ENCODE data around the gene ZNF248. TPM values are rescaled to one million over a fixed set of nuclear protein-coding genes. Genes with fewer than 3 reads are reported as not detected.

The ZNF248 gene
- total and polyA plus RNA-seq, 2 donors (not counting 1 experiment from before 2014, with no cell fraction given): 6.9 to 10.9 TPM

- H3K4me1 ChIP-seq (ENCODE audit: control insufficient read depth, extremely low read depth, insufficient read depth, low read length): no peaks in the 10 kb centered on the region
- no peak overlapping the region for H3K4me2 ChIP-seq (ENCODE audit: extremely low read depth, insufficient read depth, low read length)
- no peak overlapping the region for H3K27ac ChIP-seq (ENCODE audit: insufficient read depth, low read length)
- H3K4me3 ChIP-seq (replicated peaks in 1 of 4; ENCODE audit: control extremely low read depth in 1 of 4, insufficient read depth in 1 of 4, low read depth in 3 of 4, low read length in 4 of 4): no peak overlapping the region
- no peak for DNase-seq (ENCODE audit: low read depth in 2 of 2)
- H3K79me2 ChIP-seq (ENCODE audit: control insufficient read depth, insufficient read depth, low read length): no peaks in the 10 kb centered on the region
- no peak overlapping the region for H2AFZ ChIP-seq (ENCODE audit: low read length)
- H3K9me3 ChIP-seq (ENCODE audit: control insufficient read depth, insufficient read depth, low read depth, low read length): no peaks in the 10 kb centered on the region
- no peaks in the 10 kb centered on the region for H4K20me1 ChIP-seq (ENCODE audit: control insufficient read depth, extremely low read depth, insufficient read depth, low read length)
- no peaks in the 10 kb centered on the region for H3K36me3 ChIP-seq (ENCODE audit: control insufficient read depth, insufficient read depth, low read length)
- no peak for TF ChIP-seq EZH2 (IDR thresholded peaks at IDR 0.05; ENCODE audit: low read length, missing control alignments)
- no peak for TF ChIP-seq CTCF (conservative IDR thresholded peaks at IDR 0.05 in 1 of 2, IDR thresholded peaks at IDR 0.05 in 1 of 2; ENCODE audit: low read depth in 1 of 2, low read length in 2 of 2)
- no peak overlapping the region for H3K9ac ChIP-seq (ENCODE audit: insufficient read depth, low read length)
- no peaks in the 10 kb centered on the region for H3K27me3 ChIP-seq (ENCODE audit: control insufficient read depth, insufficient read depth, low read length)
These were observed 37.6 kb downstream of the ZNF248 start for GRCh38 chr10:37819797-37820196.

- Histone ChIP-seq H3K9ac (ENCODE audit: insufficient read depth, low read length) (no peak overlapping the region), H3K27me3 (ENCODE audit: control insufficient read depth, insufficient read depth, low read length) (no peaks in the 10 kb centered on the region), H3K4me1 (ENCODE audit: control insufficient read depth, extremely low read depth, insufficient read depth, low read length) (no peaks in the 10 kb centered on the region), H3K4me2 (ENCODE audit: extremely low read depth, insufficient read depth, low read length) (no peak overlapping the region), H3K27ac (ENCODE audit: insufficient read depth, low read length) (no peak overlapping the region), H3K36me3 (ENCODE audit: control insufficient read depth, insufficient read depth, low read length) (no peaks in the 10 kb centered on the region), H3K9me3 (ENCODE audit: control insufficient read depth, insufficient read depth, low read depth, low read length) (no peaks in the 10 kb centered on the region), H4K20me1 (ENCODE audit: control insufficient read depth, extremely low read depth, insufficient read depth, low read length) (no peaks in the 10 kb centered on the region), H2AFZ (ENCODE audit: low read length) (no peak overlapping the region), H3K4me3 (replicated peaks in 1 of 4; ENCODE audit: control extremely low read depth in 1 of 4, insufficient read depth in 1 of 4, low read depth in 3 of 4, low read length in 4 of 4) (no peak overlapping the region), H3K79me2 (ENCODE audit: control insufficient read depth, insufficient read depth, low read length) (no peaks in the 10 kb centered on the region)
- DNase-seq (ENCODE audit: low read depth in 2 of 2): no peak
- TF ChIP-seq CTCF (conservative IDR thresholded peaks at IDR 0.05 in 1 of 2, IDR thresholded peaks at IDR 0.05 in 1 of 2; ENCODE audit: low read depth in 1 of 2, low read length in 2 of 2) (no peak), EZH2 (IDR thresholded peaks at IDR 0.05; ENCODE audit: low read length, missing control alignments) (no peak)
These were observed 41.1 kb downstream of the ZNF248 start for GRCh38 chr10:37816290-37816689.

- TF ChIP-seq CTCF (conservative IDR thresholded peaks at IDR 0.05 in 1 of 2, IDR thresholded peaks at IDR 0.05 in 1 of 2; ENCODE audit: low read depth in 1 of 2, low read length in 2 of 2): no peak
- TF ChIP-seq EZH2 (IDR thresholded peaks at IDR 0.05; ENCODE audit: low read length, missing control alignments): no peak
- no peak for DNase-seq (ENCODE audit: low read depth in 2 of 2)
- no peaks in the 10 kb centered on the region for H3K9me3 ChIP-seq (ENCODE audit: control insufficient read depth, insufficient read depth, low read depth, low read length)
These were observed 43.6 kb downstream of the ZNF248 start for GRCh38 chr10:37813763-37814162.

More at GRCh38 chr10:37813763-37814162, 43.6 kb downstream of the ZNF248 start:
- Histone ChIP-seq H3K36me3 (ENCODE audit: control insufficient read depth, insufficient read depth, low read length) (no peaks in the 10 kb centered on the region), H3K4me3 (replicated peaks in 1 of 4; ENCODE audit: control extremely low read depth in 1 of 4, insufficient read depth in 1 of 4, low read depth in 3 of 4, low read length in 4 of 4) (no peak overlapping the region), H3K79me2 (ENCODE audit: control insufficient read depth, insufficient read depth, low read length) (no peaks in the 10 kb centered on the region), H3K4me2 (ENCODE audit: extremely low read depth, insufficient read depth, low read length) (no peak overlapping the region), H3K4me1 (ENCODE audit: control insufficient read depth, extremely low read depth, insufficient read depth, low read length) (no peaks in the 10 kb centered on the region), H3K27me3 (ENCODE audit: control insufficient read depth, insufficient read depth, low read length) (no peaks in the 10 kb centered on the region), H4K20me1 (ENCODE audit: control insufficient read depth, extremely low read depth, insufficient read depth, low read length) (no peaks in the 10 kb centered on the region), H2AFZ (ENCODE audit: low read length) (no peak overlapping the region), H3K9ac (ENCODE audit: insufficient read depth, low read length) (no peak overlapping the region), H3K27ac (ENCODE audit: insufficient read depth, low read length) (no peak overlapping the region)
